Skeletal muscle cell (primary cell): ENCODE data around the gene ANKRD13C.

Experiments
- DNase-seq: peaks from one replicate; pipeline ENCODE4 v3.0.0-alpha.2; 2010; ENCODE audit warnings: low read depth
- H3K4me3 ChIP-seq: 2 replicates; pipeline ENCODE4 v1.5.1; 2011; ENCODE audit warnings: low read depth, mild to moderate bottlenecking, control low read depth, low read length, moderate library complexity

The ANKRD13C gene

GRCh38 chr1:70314706-70315304, 39.7 kb downstream of the ANKRD13C start:
- no peak overlapping the region for H3K4me3 ChIP-seq
- DNase-seq = no peak

- no peak overlapping the region for H3K4me3 ChIP-seq
- no peak for DNase-seq
Observed at GRCh38 chr1:70311369-70311768, 43.2 kb downstream of the ANKRD13C start.

GRCh38 chr1:70299472-70299871, 55.0 kb downstream of the ANKRD13C start:
- no peak overlapping the region for H3K4me3 ChIP-seq
- DNase-seq = no peak

GRCh38 chr1:70295749-70296148, 58.8 kb downstream of the ANKRD13C start:
- DNase-seq = no peak
- no peak overlapping the region for H3K4me3 ChIP-seq

GRCh38 chr1:70293186-70293843, 61.2 kb downstream of the ANKRD13C start:
- no peak overlapping the region for H3K4me3 ChIP-seq
- no peak for DNase-seq

- H3K4me3 ChIP-seq = no peak overlapping the region
- peak; percentile 3 for DNase-seq
Observed at GRCh38 chr1:70290218-70290617, 64.3 kb downstream of the ANKRD13C start.

GRCh38 chr1:70288166-70288565, 66.4 kb downstream of the ANKRD13C start:
- no peak for DNase-seq

GRCh38 chr1:70286453-70286852, 68.1 kb downstream of the ANKRD13C start:
- no peak for DNase-seq
- H3K4me3 ChIP-seq = no peak overlapping the region

More at GRCh38 chr1:70288166-70288565, 66.4 kb downstream of the ANKRD13C start:
- H3K4me3 ChIP-seq = no peak overlapping the region

GRCh38 chr1:70284366-70284765, 70.2 kb downstream of the ANKRD13C start:
- H3K4me3 ChIP-seq = no peak overlapping the region
- DNase-seq = no peak

GRCh38 chr1:70278710-70279109, 75.8 kb downstream of the ANKRD13C start:
- DNase-seq = no peak
- no peak overlapping the region for H3K4me3 ChIP-seq

GRCh38 chr1:70277875-70278274, 76.6 kb downstream of the ANKRD13C start:
- H3K4me3 ChIP-seq = no peak overlapping the region
- DNase-seq = no peak

GRCh38 chr1:70265946-70266345, 88.6 kb downstream of the ANKRD13C start:
- DNase-seq = no peak
- H3K4me3 ChIP-seq = no peak overlapping the region

GRCh38 chr1:70264839-70265238, 89.7 kb downstream of the ANKRD13C start:
- DNase-seq = no peak

GRCh38 chr1:70256664-70257063, 97.9 kb downstream of the ANKRD13C start:
- H3K4me3 ChIP-seq = no peak overlapping the region

More at GRCh38 chr1:70264839-70265238, 89.7 kb downstream of the ANKRD13C start:
- H3K4me3 ChIP-seq = no peak overlapping the region

GRCh38 chr1:70248729-70249128, 105.8 kb downstream of the ANKRD13C start:
- H3K4me3 ChIP-seq = no peak overlapping the region
- DNase-seq = no peak

More at GRCh38 chr1:70256664-70257063, 97.9 kb downstream of the ANKRD13C start:
- DNase-seq = no peak

GRCh38 chr1:70247768-70248167, 106.8 kb downstream of the ANKRD13C start:
- DNase-seq = no peak

GRCh38 chr1:70247122-70247521, 107.4 kb downstream of the ANKRD13C start:
- H3K4me3 ChIP-seq = no peak overlapping the region
- DNase-seq = no peak

More at GRCh38 chr1:70247768-70248167, 106.8 kb downstream of the ANKRD13C start:
- no peak overlapping the region for H3K4me3 ChIP-seq

- H3K4me3 ChIP-seq = no peak overlapping the region
- DNase-seq = no peak
Observed at GRCh38 chr1:70239940-70240339, 114.6 kb downstream of the ANKRD13C start.

GRCh38 chr1:70234733-70235132, 119.8 kb downstream of the ANKRD13C start:
- H3K4me3 ChIP-seq = no peak overlapping the region
- no peak for DNase-seq

GRCh38 chr1:70231475-70231874, 123.0 kb downstream of the ANKRD13C start:
- DNase-seq = no peak
- no peak overlapping the region for H3K4me3 ChIP-seq

GRCh38 chr1:70228670-70229069, 125.9 kb downstream of the ANKRD13C start:
- DNase-seq = no peak
- H3K4me3 ChIP-seq = no peak overlapping the region
